GM13977 (cell line): ENCODE measurements around the gene ZNRF2.

ENCODE experiments used
- DNase-seq: peaks from one replicate; pipeline ENCODE4 v3.0.0; 2012; ENCODE audit warnings: low spot score
- in situ Hi-C: fragments of 300-500 bp; cut with MboI; formaldehyde crosslinking; loops from one replicate; pipeline ENCODE4 v1.12.0; 2022; ENCODE audit warnings: low sequenced_read_pairs, low pct_unique_long_range_greater_than_20kb, mixed read lengths, inconsistent platforms; ENCODE audit not compliant: unreplicated experiment
- TF ChIP-seq, protein P1 (sequence below): IDR thresholded peaks from 2 replicates; pipeline ENCODE4 v1.5.1; 2012; ENCODE audit warnings: mild to moderate bottlenecking, control low read depth; ENCODE audit not compliant: insufficient read depth; ENCODE audit errors: extremely low read depth, missing control alignments

Gene ZNRF2

GRCh38 chr7:30405179-30405578 lies 120.8 kb downstream of the ZNRF2 start:
- in situ Hi-C loops, result no loop called here
- TF ChIP-seq, protein P1, sequence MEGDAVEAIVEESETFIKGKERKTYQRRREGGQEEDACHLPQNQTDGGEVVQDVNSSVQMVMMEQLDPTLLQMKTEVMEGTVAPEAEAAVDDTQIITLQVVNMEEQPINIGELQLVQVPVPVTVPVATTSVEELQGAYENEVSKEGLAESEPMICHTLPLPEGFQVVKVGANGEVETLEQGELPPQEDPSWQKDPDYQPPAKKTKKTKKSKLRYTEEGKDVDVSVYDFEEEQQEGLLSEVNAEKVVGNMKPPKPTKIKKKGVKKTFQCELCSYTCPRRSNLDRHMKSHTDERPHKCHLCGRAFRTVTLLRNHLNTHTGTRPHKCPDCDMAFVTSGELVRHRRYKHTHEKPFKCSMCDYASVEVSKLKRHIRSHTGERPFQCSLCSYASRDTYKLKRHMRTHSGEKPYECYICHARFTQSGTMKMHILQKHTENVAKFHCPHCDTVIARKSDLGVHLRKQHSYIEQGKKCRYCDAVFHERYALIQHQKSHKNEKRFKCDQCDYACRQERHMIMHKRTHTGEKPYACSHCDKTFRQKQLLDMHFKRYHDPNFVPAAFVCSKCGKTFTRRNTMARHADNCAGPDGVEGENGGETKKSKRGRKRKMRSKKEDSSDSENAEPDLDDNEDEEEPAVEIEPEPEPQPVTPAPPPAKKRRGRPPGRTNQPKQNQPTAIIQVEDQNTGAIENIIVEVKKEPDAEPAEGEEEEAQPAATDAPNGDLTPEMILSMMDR, result no peak

DNA sequence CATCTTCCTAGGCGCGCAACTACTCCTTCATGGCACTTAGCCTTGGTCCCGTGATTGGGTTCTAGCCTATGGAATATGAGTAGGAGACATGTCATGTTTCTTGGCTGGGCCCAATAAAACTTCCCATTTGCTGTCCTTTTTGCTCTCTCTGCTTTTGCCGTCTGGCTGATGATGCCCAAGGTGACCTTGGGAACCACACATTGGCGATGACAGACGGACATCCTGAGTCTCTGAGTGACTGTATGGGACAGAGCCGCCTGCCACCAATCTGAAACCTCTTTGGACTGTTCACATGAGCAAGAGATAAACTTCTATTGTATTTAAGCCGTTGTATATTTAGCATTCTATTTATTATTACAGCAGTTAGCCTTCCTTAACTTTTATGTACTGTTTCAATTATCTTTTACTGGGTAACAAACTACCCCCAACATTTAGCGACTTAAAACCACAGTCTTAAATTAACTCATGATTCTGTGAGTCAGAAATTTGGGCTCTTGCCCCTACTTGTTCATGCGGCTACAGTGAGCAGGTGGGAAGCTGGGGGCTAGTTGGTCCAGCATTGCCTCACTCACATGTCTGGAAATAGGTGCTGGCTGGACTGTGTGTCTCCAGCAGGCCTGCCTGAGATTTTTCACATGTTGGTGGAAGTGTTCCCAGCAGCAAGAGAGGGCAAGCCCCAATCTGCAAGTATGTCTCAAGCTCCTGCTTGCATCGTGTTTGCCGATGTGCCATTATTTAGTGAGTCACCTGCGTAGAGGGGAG lies 122.4 kb downstream of the ZNRF2 start:
- DNase-seq, result no peak
- TF ChIP-seq, protein P1, result no peak
- in situ Hi-C loops, result no loop called here

More at GRCh38 chr7:30405179-30405578, 120.8 kb downstream of the ZNRF2 start:
- no peak for DNase-seq

- TF ChIP-seq, protein P1, result no peak
- in situ Hi-C loops, result no loop called here
- DNase-seq, result no peak
These were observed 126.8 kb downstream of the ZNRF2 start for GRCh38 chr7:30411173-30411572.

DNA sequence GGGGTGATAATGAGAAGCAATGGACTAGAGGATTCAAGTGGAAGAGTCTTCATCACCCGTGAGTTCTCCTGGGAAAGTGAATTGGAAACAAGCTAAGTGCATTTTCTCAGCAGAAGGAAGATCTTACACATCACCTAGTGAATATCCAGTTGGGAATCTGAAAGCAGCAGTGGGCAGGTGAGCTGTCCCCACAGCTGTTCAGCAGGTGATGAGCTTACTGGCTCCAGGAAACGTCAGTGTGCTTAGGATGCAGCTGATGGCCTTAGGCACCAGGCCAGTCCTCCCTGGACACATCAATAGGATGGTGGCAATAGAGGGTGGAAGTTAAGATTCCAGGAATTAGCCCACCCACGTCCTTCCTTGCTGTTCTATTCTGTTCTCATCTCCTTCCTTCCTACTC lies 127.5 kb downstream of the ZNRF2 start:
- TF ChIP-seq, protein P1, result no peak
- DNase-seq, result no peak
- in situ Hi-C loops, result no loop called here

GRCh38 chr7:30412782-30413504 lies 128.5 kb downstream of the ZNRF2 start:
- no peak for DNase-seq
- TF ChIP-seq, protein P1, result peak; percentile 60
- in situ Hi-C loops, result no loop called here

DNA sequence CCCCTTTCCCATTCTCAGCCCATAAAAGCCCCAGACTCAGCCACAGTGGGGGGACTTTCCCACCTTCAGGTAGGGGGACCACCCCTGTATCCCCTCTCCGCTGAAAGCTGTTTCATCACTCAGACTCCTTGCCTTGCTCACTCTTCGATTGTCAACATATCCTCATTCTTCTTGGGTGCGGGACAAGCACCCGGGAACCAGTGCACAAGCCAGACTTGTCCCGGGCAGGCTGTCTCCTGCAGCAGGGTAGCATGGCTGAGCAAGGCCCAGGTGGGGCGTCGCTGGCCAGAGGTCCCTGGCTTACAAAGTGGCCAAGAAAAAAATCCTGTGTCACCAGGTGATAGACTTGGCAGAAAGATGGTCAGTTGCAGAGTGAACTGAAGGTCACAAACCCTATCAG lies 129.5 kb downstream of the ZNRF2 start:
- in situ Hi-C loops, result no loop called here
- DNase-seq, result no peak
- TF ChIP-seq, protein P1, result no peak
